ENCODE data around the gene EFNA4. TPM values are rescaled to one million over a fixed set of nuclear protein-coding genes. Genes with fewer than 3 reads are reported as not detected.

EFNA4 gene, protein sequence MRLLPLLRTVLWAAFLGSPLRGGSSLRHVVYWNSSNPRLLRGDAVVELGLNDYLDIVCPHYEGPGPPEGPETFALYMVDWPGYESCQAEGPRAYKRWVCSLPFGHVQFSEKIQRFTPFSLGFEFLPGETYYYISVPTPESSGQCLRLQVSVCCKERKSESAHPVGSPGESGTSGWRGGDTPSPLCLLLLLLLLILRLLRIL
- under 1 TPM; 0.41 to 0.87 (median 0.80) TPM for total RNA-seq

DNA sequence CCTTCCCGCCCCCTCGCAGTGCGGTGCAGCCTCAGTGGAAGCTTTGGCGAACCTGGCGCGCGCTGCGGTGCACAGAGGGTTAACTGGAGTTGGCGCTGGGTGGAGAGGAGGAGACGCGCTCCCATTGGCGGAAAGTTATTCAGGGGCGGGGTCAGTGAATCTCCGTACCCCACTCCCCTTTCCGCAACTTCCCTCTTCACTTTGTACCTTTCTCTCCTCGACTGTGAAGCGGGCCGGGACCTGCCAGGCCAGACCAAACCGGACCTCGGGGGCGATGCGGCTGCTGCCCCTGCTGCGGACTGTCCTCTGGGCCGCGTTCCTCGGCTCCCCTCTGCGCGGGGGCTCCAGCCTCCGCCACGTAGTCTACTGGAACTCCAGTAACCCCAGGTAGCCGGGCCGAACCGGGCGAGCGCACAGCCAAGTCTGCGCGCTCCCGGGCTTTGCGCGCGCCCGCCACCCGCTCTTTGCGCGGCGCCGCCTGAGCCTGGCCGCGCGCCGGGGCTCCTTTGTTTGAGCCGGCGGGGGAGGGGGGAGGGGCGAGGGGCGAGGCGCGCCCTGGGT, at the start of gene EFNA4:
Gene EFNA4 (plus strand): TSS at position 191 of the 561 bp plus-strand sequence. CDS start 84 bp downstream, at position 275.
- Histone ChIP-seq H3K9me3 (no peaks in the 10 kb centered on the region), H3K27ac (peak within 1 kb of the TSS; percentile 69 to 80 (median 75)), H3K4me3 (peak within 1 kb of the TSS; percentile 60 to 91 (median 78)), H3K4me1 (peaks cover 9 to 18% of the 10 kb centered on the region in 2 donors), H3K36me3 (peaks cover 0 to 22% of the 10 kb centered on the region in 2 donors), H3K27me3 (no peaks in the 10 kb centered on the region)
- in situ Hi-C loops (cut with MboI; ENCODE audit: low sequenced_read_pairs in 4 of 4) (loop anchor here in 1 of 4 donors (25.0 kb wide), 1 partner anchor 101 kb away; the partner anchor contains the start of genes CKS1B, PBXIP1, PYGO2 and SHC1), intact Hi-C loops (cut with DNase I; ENCODE audit: low total_unique reads) (loop anchor here (1.0 kb wide), 1 partner anchor 22 kb away; no protein-coding TSS in a partner anchor)
- TF ChIP-seq, protein P1, sequence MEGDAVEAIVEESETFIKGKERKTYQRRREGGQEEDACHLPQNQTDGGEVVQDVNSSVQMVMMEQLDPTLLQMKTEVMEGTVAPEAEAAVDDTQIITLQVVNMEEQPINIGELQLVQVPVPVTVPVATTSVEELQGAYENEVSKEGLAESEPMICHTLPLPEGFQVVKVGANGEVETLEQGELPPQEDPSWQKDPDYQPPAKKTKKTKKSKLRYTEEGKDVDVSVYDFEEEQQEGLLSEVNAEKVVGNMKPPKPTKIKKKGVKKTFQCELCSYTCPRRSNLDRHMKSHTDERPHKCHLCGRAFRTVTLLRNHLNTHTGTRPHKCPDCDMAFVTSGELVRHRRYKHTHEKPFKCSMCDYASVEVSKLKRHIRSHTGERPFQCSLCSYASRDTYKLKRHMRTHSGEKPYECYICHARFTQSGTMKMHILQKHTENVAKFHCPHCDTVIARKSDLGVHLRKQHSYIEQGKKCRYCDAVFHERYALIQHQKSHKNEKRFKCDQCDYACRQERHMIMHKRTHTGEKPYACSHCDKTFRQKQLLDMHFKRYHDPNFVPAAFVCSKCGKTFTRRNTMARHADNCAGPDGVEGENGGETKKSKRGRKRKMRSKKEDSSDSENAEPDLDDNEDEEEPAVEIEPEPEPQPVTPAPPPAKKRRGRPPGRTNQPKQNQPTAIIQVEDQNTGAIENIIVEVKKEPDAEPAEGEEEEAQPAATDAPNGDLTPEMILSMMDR (IDR thresholded peaks at IDR 0.05 in 4 of 5, conservative IDR thresholded peaks at IDR 0.05 in 1 of 5): no peak
- peak in 1 of 2 donors; percentile 28 for TF ChIP-seq POLR2A (IDR thresholded peaks at IDR 0.05)
- ATAC-seq (peak; percentile 91 to 93), DNase-seq (peak; percentile 69 to 72)

DNA sequence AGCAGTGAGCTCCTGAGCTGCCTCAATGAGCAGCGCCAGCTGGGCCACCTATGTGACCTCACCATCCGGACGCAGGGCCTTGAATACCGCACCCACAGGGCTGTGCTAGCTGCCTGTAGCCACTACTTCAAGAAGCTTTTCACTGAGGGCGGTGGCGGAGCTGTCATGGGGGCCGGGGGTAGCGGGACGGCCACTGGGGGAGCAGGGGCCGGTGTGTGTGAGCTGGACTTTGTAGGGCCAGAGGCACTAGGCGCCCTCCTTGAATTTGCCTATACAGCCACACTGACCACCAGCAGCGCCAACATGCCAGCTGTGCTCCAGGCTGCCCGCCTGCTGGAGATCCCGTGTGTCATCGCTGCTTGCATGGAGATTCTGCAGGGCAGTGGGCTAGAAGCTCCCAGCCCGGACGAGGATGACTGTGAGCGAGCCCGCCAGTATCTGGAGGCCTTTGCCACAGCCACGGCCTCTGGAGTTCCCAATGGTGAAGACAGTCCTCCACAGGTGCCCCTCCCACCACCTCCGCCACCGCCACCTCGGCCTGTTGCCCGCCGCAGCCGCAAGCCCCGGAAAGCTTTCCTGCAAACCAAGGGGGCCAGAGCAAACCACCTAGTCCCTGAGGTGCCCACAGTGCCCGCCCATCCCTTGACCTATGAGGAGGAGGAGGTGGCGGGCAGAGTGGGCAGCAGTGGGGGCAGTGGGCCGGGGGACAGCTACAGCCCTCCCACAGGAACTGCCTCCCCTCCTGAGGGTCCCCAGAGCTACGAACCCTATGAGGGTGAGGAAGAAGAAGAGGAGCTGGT, 48.6 kb upstream of the EFNA4 start:
- Histone ChIP-seq H3K27me3 (no peaks in the 10 kb centered on the region), H3K9me3 (no peaks in the 10 kb centered on the region), H3K4me3 (no peak overlapping the region), H3K4me1 (peaks cover 41 to 48% of the 10 kb centered on the region in 2 donors), H3K36me3 (peaks cover 0 to 13% of the 10 kb centered on the region in 2 donors), H3K27ac (peak overlapping the region in 2 of 4 donors; percentile 85 to 95)
- TF ChIP-seq, protein P1 (IDR thresholded peaks at IDR 0.05 in 4 of 5, conservative IDR thresholded peaks at IDR 0.05 in 1 of 5): no peak
- TF ChIP-seq POLR2A (IDR thresholded peaks at IDR 0.05): no peak
- intact Hi-C loops (cut with DNase I; ENCODE audit: low total_unique reads): no loop called here
- DNase-seq (no peak), ATAC-seq (no peak)
- in situ Hi-C loops (cut with MboI; ENCODE audit: low sequenced_read_pairs in 4 of 4): loop anchor here in 2 of 4 donors (10.0 kb wide), 1 partner anchor 50 kb away; the partner anchor contains the start of gene PYGO2 (in 2 of the 2)

DNA sequence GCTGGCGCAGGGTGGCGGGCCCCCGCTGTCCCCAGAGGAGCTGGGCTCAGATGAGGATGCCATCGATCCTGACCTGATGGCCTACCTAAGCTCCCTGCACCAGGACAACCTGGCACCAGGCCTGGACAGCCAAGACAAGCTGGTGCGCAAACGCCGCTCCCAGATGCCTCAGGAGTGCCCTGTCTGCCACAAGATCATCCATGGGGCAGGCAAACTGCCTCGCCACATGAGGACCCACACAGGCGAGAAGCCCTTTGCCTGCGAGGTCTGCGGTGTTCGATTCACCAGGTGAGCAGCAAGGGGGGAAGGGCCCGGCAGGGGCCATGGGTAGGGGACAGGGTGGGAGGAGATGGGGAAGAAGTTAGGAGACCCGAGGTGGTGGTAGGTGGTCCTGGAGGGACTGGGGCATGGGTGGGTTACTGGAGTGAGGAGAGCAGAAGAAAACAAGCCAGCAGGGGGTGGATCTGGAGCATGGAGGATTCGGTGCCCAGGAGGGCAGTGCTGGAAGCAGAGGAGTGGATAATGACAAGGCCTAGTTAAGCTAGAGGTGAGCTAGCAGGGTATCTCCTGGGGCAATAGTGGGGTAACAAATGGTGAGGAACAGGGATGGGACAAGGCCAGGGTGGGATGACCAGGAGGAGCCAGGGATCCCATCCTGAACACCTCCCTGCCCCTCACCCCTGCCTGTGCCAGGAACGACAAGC, 47.9 kb upstream of the EFNA4 start:
- Histone ChIP-seq H3K27me3 (no peaks in the 10 kb centered on the region), H3K27ac (peak overlapping the region; percentile 80 to 95 (median 86)), H3K9me3 (no peaks in the 10 kb centered on the region), H3K36me3 (peaks cover 0 to 13% of the 10 kb centered on the region in 2 donors), H3K4me3 (no peak overlapping the region), H3K4me1 (peaks cover 36 to 42% of the 10 kb centered on the region in 2 donors)
- intact Hi-C loops (cut with DNase I; ENCODE audit: low total_unique reads) (loop anchor here (2.0 kb wide), 2 partner anchors 35 to 69 kb away; partner anchors contain the start of gene ADAM15), in situ Hi-C loops (cut with MboI; ENCODE audit: low sequenced_read_pairs in 4 of 4) (loop anchor here in 2 of 4 donors (10.0 kb wide), 1 partner anchor 51 kb away; the partner anchor contains the start of gene PYGO2 (in 2 of the 2))
- ATAC-seq: no peak
- no peak for TF ChIP-seq POLR2A (IDR thresholded peaks at IDR 0.05)
- TF ChIP-seq, protein P1 (IDR thresholded peaks at IDR 0.05 in 4 of 5, conservative IDR thresholded peaks at IDR 0.05 in 1 of 5): no peak
- peak in 1 of 2 donors; percentile 41 for DNase-seq
